RWPE1 (cell line): Measurements from ENCODE around the gene HHLA2.

ENCODE experiments used
- CTCF ChIA-PET: fragments of 350-600 bp; sonication (Branson Sonifier 250); formaldehyde crosslinking; extraction: SDS; loops from one replicate; lab custom pipeline; 2021; lab: Yijun Ruan, JAX
- POLR2A ChIA-PET: fragments of 400-600 bp; formaldehyde crosslinking; extraction: SDS; loops from one replicate; lab custom pipeline; 2020; ENCODE audit warnings: antibody characterized with exemption; ENCODE audit not compliant: low non-redundant PET; lab: Yijun Ruan, JAX
- DNase-seq: peaks from one replicate; pipeline ENCODE4 v3.0.0; 2012; ENCODE audit warnings: low spot score
- H3K27ac ChIP-seq: fragments of 450-650 bp; 2 replicates; pipeline ENCODE4 v1.5.1; 2017
- CTCF ChIP-seq: fragments of 450-650 bp; conservative IDR thresholded peaks from 2 replicates; pipeline ENCODE4 v1.5.1; 2017; ENCODE audit warnings: low read depth, mild to moderate bottlenecking

The HHLA2 gene

GRCh38 chr3:108393128-108393900 lies 97.0 kb downstream of the HHLA2 start:
- no peak for DNase-seq
- ChIA-PET POLR2A (no interaction called here), CTCF (interaction anchor here (0.6 to 1.0 kb wide), 2 partner anchors 36 to 1958 kb away, joined by 3 to 5 read pairs; no protein-coding TSS in a partner anchor)
- TF ChIP-seq CTCF, result no peak
- H3K27ac ChIP-seq, result no peak overlapping the region

- ChIA-PET POLR2A (no interaction called here), CTCF (no interaction called here)
- TF ChIP-seq CTCF, result no peak
- DNase-seq, result no peak
- no peak overlapping the region for H3K27ac ChIP-seq
Observed at GRCh38 chr3:108394016-108394415, 97.7 kb downstream of the HHLA2 start.

- no peak overlapping the region for H3K27ac ChIP-seq
- CTCF ChIA-PET, result no interaction called here
- POLR2A ChIA-PET, result no interaction called here
- no peak for DNase-seq
- TF ChIP-seq CTCF, result no peak
Observed at GRCh38 chr3:108394563-108394962, 98.2 kb downstream of the HHLA2 start.

- TF ChIP-seq CTCF, result no peak
Observed at GRCh38 chr3:108396336-108396735, 100.0 kb downstream of the HHLA2 start.

GRCh38 chr3:108398510-108398909 lies 102.2 kb downstream of the HHLA2 start:
- no peak overlapping the region for H3K27ac ChIP-seq
- TF ChIP-seq CTCF, result no peak

More at GRCh38 chr3:108396336-108396735, 100.0 kb downstream of the HHLA2 start:
- H3K27ac ChIP-seq, result no peak overlapping the region
- DNase-seq, result no peak
- ChIA-PET CTCF (no interaction called here), POLR2A (no interaction called here)

GRCh38 chr3:108401836-108402235 lies 105.5 kb downstream of the HHLA2 start:
- no peak overlapping the region for H3K27ac ChIP-seq
- ChIA-PET POLR2A (no interaction called here), CTCF (no interaction called here)
- DNase-seq, result no peak
- TF ChIP-seq CTCF, result no peak

More at GRCh38 chr3:108398510-108398909, 102.2 kb downstream of the HHLA2 start:
- no peak for DNase-seq
- ChIA-PET POLR2A (interaction anchor here (0.6 kb wide), 1 partner anchor 1937 kb away, joined by 3 read pairs; no protein-coding TSS in a partner anchor), CTCF (interaction anchor here (0.7 kb wide), 1 partner anchor 800 kb away, joined by 7 read pairs; no protein-coding TSS in a partner anchor)
